Activated CD4-positive, alpha-beta T cell treated with anti-CD3 and anti-CD28 coated beads, Interleukin-2, amount 50 U/mL, for 24 hours (primary cell): ENCODE data around the gene NEB.
"Not testable (repeated sequence)": the region's sequence is repeated elsewhere in the genome, so short reads cannot be mapped to it uniquely, and the experiment has no call there.

Experiments
- DNase-seq, 2 donors: peaks; one replicate each; pipeline ENCODE4 v3.0.0-alpha.2; 2020; ENCODE audit warnings: low read depth in 1 of 2, low spot score in 1 of 2

Gene NEB

DNA sequence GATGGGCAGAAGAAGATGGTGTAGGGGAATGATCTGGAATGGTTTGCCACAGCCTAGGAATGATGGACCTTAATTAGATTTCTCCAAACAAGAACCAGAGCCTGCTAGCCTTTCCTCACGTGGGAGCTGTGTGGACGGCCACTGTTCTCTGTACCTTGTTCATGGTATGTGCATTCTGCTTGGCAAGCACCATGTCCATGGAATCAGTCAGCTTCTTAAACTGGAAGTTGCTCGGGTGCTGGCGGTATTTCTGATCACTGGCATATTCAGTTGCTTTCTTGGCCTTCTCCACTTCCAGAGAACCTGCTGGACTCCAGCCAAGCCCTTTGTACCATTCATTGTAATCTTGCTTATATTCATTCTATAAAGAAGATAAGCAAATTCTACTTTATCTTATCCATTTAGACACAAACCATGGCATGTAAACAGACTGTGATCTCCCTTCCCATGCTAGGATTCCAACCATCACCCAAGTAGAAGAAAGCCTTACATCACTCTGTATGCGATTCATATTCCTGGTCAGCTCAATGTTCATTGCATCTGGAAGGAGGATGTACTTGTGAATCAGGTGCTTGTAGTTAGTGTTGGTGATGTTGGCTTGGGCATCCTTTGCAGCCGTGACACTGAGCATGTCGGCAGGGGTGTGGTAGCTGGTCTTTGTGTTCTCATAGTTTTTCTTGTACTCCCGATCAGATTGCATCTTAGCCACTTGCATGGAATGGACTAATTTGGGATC lies 78.4 kb downstream of the NEB start:
- DNase-seq: no peak

DNA sequence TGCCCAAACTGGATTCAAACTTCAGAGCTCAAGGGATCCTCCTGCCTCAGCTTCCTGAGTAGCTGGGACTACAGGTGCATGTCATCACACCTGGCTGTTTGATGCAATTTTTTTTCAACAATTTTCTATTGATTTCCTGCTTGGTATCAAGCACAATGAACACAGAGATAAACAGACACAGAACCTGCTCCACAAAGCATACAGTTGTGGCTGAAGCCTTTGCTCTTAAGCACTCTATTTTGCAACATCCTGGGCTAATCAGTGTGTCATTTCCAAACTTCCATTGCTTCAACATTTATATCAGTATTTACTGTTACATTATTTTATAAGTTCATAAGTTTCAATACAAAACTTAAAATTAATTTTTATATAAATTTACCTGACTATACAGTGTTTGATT lies 79.4 kb downstream of the NEB start:
- DNase-seq: no peak

DNA sequence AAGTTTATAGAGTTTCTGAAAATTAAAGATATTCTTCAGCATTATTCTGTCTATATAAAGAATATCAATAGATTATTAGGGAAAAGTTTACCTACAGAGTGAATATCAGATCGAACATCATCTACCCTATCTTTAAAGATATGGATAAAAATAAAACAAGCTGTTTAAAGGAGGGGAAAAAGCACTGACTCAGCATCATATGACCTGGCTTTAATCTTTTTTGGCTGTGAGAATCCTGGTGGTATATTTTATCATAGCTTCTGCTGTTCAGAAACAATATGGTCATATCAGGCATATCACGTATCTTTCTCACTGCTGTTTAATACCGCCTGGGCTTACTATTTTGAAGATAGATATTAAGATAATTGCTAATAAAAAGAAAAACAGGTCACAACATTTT lies 80.2 kb downstream of the NEB start:
- no peak for DNase-seq

DNA sequence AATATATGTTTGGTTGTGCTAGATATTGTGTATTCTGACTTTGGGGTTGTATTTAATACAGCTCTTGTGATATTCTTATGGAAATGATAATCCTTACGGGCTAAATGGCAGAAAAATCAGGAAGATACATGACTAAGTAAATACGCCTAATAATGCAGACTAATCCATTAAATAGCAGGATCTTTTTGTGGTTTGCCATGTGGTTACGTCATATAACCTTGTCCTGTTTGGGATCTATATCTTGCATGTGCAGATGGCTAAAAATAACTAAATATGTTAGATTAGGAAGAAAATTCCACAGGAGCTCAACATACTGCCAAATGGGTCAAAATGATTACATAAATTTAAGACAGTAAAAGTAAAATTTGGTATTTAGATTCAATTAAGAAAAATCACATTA lies 83.0 kb downstream of the NEB start:
- no peak for DNase-seq

DNA sequence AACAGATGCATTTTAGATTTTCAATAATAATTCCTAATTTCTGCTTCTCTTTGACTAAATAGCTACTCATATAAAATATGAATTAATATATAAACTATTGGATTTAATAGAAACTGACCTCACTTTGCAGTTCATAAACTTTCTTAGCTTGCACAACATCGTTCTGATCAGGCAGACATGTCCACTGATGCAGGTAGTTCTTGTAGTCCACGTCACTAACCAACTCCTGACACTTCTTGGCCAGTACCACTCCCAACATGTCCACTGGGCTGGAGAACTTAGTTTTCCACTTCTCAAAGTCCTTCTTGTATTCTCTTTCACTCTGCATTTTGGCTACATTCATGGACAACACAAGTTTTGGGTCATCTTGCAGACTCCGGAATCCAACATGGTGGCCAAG lies 83.8 kb downstream of the NEB start:
- DNase-seq: no peak

DNA sequence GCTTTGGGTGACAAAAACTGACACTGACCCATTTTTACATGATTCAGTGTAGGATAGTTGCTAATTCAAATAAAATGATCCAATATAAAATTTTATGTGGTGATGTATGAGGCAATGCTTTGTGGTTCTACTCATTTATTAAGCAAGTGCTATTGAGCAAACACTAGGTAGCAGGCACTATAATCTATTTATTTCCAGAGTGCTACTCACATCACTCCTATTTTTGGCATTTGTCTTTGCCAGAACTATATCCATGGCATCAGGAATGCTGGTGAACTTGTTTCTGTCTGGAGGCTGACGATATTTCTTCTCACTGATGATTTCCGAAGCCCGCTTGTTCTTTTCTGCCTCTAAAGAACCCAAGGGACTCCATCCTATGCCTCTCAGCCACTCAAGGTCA lies 84.3 kb downstream of the NEB start:
- DNase-seq: no peak

DNA sequence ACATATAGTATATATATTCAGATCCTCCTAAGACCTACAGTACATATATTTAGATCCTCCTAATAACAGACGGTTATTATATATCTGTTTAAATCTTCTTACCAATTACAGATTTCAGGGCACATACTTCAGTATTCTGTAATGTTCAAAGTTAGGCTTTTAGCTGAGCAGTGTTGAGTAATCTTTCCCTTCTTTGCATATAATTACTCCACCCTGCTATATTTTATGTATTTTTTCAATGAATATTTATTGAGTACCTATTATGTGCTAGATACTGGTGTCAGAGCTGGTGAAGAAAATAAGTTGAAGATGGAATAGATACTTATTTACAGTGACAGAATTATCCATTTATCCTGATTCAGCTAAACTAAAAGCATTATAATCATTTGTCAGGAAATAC lies 84.9 kb downstream of the NEB start:
- DNase-seq: no peak

DNA sequence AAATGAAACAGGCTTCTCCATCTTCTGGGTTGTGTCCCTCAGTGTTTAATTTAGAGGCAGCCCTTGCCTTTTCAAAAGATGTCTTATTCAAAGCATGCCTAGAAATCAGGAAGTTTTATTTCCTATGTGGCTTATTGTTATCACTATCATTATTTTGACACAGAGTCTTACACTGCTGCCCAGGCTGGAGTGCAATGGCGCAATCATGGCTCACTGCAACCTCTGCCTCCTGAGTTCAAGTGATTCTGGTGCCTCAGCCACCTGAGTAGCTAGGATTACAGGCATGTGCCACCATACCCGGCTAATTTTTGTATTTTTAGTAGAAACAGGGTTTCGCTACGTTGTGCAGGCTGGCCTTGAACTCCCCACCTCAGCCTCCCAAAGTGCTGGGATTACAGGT lies 87.8 kb downstream of the NEB start:
- not testable (repeated sequence) for DNase-seq

DNA sequence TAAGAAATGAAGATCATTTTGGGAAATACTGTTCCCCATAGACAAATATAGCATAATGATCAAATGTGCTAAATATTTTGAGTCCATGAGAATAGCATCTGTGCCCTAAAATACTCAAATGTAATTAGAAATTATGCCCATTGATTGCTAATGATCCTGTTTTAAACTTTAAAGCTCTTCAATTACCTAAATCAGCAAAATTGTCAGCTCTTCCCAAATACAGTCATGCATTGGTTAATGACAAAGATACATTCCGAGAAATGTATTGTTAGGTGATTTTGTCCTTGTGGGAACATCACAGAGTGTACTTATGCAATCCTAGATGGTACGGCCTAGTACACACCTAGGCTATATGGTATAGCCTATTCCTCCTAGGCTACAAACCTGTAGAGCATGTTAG lies 89.7 kb downstream of the NEB start:
- DNase-seq: no peak

DNA sequence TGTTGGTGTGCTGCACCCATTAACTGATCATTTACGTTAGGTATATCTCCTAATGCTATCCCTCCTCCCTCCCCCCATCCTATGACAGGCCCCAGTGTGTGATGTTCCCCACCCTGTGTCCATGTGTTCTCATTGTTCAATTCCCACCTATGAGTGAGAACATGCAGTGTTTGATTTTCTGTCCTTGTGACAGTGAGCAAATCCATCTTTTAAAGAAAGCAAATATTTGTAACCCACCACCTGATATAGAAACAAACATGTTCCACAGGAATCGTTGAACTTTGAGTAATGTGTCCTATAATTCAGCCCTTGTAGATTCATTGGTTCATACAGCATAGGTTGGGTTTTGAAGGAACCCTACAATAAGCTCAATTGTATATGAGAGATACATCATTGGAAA lies 92.4 kb downstream of the NEB start:
- DNase-seq: not testable (repeated sequence)

DNA sequence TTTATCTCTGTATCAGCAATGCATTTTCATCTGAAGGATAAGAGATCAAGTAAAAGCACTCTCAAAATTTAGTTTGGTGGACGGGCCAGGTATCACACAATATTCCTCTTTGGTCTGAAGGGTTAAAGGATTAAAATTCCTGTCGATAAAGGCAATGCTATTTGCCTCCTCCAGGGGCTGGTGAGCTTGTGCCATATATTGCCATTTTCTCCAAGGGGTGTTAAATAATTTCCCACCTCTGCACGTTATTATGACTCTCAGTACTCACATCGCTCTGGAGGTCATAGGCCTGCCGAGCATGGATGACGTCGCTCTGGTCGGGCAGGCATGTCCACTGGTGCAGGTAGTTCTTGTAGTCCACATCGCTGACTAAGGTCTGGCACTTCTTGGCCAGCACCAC lies 94.2 kb downstream of the NEB start:
- DNase-seq: no peak

DNA sequence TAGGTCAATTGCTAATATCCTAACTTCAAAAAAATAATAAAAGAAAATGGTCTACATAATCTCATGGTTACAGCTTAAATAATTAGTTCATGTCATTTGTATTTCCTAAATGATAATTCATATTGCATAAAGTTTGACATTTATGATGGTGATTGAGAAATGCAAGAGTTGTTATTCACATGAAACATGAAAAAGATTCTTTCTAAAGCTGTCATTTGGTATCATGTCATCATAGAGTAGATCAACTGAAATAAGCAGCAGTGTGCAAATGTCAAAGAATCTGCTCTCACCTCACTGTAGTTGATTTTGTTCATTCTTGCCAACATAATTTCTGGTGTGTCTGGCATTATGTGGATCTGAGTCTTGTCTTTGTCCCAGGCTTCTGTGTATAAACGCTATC lies 95.3 kb downstream of the NEB start:
- no peak for DNase-seq

DNA sequence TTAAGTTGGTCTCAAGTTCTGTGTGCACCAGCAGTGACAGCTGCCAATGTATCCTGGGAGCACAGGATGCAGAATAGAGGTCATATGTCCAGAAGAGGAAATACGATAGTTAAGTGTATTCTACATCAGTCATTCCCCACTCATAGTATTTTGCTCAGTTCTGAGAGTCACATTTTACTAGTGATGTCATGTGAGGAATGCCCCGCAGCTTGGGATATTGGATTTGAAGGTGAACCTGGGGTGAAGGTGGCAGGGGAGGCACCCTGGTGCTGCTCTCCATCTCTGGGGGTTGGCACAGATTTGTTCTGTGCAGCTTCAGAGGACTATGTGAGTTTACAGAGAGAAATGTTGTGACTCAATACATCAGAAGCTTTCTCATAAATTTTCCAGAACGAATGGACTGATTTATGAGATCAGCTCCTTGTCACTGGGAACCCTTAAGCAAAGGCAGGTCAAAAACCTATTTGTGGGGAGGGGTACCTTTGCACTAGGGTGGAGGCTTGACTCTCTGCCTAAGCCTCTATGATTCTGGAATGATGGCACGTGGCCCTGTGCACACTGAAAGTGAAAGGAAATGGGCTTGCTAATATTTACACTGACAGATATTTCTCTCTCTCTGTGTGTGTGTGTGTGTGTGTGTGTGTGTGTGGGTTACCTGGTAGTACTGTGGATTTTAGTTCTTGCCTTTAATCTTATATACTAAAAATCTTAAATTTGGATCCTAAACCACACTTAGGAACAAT lies 95.9 kb downstream of the NEB start:
- DNase-seq: peak; percentile 2 to 20

DNA sequence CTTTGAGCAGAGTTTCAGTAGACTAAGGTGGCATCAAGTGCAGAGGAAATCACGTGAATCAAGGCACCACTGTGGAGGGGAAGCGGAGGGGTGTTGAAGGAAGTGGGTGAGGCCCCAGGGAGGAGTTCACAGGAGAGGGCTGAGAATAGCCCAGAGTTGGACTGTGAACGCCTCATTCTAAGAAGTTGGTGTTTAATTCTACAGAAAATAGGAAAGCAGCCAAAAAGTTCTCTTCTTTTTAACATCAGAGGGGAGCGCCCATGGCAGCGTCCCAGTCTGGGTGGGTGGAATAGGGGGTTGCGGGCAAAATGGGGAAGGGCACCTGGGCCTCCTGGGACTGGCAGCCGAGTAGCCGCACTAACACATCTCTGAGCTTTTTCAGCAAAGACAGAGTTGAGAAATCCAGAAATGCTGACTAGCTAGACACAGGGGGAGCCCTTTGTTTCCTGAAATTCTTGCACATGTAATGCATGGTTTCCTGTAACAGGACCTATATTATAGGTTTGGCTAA lies 97.0 kb downstream of the NEB start:
- DNase-seq: peak; percentile 2 to 39

DNA sequence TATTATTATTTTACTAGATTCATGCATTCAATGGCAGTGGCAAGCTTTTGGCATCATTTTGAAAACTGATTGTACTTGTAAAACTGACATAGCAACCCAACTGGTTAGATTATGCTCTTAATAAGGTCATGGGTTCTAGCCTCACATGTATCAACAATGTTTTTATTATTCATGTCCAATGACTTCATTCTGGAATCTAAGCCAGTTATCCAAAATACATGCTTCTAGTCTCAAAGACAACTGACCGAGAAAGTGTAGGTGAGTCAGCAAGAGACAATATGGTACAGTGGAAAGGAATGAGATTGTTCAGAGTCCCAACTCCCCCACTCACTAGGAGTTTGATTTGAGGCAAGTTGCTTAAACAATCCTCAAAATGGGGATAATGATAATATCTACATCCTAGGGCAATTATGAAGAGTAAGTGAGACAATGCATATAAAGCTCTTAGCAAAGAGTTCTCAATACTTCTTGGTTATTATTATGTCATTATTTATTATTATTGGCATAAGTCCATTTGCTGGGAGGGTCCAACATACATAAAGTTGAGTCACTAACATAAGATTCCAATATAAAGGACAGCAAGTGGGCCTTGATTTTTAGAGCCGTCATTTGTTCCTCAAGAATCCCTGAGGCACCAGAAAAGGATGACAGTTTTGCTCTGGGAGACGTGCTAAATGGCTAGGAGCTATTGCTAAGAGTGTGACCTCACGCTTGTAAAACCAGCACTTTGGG lies 99.4 kb downstream of the NEB start:
- DNase-seq: no peak

DNA sequence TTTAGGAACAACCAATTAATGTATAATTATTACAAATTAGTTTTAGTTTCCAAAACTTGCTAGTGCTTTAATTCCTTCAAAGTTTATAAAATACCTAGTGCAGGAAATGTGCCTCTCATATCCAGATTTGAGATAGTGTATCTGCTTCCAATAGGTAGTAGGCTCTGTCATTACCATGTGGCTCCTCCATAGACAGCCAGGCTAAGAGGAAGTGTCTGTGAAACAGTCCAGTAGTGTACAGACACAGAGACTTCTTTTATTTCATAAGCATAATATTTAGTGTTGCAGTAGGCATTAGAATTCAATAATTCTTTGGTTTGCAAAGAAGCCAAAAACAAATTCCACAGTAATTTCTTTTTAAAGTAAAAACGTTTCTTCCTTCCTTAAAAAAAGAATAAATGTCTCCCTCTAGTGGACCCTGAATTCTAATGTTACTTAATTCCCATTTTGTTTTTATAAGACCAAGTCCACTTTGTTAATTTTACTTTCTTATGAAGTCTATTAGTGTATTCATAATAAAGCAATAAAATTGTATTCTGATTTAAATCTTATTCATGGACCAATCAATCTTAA lies 101.2 kb downstream of the NEB start:
- DNase-seq: no peak

DNA sequence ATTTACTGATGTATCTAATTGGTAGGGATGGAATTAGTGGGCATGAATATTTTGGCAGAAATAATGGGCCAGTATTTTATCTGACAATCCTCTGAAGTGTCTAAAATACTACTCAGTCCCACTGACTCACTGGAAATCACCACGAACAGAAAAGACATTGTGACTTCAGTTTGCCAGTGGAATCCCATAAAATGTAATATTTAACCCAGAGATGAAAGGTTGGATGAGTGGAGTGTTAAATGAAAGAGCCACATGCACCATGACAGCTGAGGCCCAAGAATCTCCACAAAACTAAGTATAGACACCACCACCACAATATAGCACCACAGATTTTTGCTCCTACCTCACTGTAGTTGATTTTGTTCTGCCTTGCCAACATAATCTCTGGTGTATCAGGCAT lies 103.9 kb downstream of the NEB start:
- DNase-seq: no peak

DNA sequence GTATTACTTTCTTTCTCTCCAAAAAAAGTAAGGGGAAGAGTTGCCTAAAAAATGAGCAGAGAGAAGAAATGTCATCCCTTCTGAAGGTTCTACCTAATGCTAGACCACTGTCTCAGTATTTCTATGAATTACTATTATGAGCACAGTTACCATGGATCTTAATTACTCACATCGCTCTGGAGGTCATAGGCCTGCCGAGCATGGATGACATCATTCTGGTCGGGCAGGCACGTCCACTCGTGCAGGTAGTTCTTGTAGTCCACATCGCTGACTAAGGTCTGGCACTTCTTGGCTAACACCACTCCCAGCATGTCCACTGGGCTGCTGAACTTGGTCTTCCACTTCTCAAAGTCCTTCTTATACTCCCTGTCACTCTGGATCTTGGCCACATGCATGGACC lies 106.9 kb downstream of the NEB start:
- DNase-seq: no peak

DNA sequence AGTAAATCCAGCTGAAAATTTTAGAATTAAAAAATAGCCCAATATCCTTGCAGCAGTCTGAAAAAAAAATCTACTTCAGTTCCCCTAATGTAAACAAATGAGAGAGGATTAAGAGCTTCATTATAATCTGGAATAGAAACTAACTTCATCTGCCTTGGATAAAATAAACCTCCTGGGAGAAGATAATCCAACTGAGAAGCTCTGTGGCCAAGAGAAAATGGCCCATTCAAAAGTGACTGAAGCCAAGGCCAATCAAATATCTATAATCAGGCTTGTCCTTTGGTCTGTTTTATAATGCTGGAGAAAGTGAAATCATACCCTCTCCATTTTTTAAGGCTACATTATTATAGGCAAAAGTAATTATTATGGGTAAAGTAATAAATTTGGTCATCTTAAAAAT lies 110.0 kb downstream of the NEB start:
- no peak for DNase-seq

DNA sequence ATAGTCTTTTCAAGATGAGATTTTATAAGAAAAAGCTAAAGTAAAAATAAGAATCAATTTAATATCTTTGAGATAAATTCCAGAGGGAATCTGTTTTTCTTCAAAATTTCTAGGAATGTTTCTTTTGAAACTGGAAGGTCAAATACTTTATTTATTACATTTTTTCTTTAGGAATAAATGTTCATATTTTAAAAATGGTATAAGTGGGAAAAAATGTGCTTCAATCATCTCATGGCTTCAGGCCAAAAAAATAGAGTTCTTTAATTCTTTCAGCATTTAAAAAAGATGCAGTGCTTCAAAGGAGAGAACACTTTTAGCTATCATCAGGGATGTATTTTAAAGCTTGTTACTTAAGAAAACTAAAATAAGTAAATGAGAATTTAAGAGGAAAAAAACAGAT lies 110.6 kb downstream of the NEB start:
- DNase-seq: no peak

DNA sequence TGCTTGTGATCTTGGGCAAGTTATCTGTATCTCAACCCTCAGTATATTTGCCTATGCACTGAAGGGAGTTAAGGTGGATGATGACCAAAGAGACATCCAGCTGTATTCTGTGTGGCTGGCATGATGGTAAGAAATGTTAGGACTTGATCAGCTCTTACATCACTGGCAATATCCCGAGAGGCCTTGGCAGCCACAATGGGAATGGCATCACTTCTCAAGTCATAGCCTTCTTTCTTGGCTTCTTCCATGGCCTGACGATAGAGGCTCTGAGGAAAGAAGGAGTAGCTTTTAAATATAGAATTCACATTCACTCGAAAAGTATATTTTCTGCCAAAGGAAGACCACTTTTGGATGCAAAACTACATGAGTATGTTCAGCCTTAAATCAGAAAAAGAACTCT lies 113.5 kb downstream of the NEB start:
- DNase-seq: no peak
